ENCODE data around the gene LRFN3.

DNA sequence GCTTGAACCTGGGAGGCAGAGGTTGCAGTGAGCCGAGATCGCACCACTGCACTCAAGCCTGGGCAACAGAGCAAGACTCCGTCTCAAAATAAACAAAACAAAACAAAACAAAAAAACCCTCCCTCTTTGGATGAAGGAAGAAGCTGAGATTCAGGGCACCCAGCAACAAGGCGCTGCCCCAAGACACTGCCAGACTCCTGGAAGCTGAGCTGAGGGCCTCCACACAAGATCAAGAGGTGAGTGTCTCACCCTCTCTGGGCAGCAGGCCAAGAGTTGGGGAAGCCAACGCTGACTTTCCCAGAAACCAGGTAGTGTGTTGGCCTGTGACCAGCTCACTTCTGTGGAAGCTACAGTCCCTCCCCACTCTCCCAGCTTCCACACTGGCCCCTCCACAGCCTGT lies 24.4 kb upstream of the LRFN3 start:
- TF ChIP-seq POLR2AphosphoS5 (IDR thresholded peaks at IDR 0.05) (no peak), POLR2A (IDR thresholded peaks at IDR 0.05) (no peak)
- TF ChIP-seq, protein P1, sequence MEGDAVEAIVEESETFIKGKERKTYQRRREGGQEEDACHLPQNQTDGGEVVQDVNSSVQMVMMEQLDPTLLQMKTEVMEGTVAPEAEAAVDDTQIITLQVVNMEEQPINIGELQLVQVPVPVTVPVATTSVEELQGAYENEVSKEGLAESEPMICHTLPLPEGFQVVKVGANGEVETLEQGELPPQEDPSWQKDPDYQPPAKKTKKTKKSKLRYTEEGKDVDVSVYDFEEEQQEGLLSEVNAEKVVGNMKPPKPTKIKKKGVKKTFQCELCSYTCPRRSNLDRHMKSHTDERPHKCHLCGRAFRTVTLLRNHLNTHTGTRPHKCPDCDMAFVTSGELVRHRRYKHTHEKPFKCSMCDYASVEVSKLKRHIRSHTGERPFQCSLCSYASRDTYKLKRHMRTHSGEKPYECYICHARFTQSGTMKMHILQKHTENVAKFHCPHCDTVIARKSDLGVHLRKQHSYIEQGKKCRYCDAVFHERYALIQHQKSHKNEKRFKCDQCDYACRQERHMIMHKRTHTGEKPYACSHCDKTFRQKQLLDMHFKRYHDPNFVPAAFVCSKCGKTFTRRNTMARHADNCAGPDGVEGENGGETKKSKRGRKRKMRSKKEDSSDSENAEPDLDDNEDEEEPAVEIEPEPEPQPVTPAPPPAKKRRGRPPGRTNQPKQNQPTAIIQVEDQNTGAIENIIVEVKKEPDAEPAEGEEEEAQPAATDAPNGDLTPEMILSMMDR (IDR thresholded peaks at IDR 0.05 in 8 of 11, conservative IDR thresholded peaks at IDR 0.05 in 3 of 11): no peak
